ENCODE measurements around the gene GET4.

DNA sequence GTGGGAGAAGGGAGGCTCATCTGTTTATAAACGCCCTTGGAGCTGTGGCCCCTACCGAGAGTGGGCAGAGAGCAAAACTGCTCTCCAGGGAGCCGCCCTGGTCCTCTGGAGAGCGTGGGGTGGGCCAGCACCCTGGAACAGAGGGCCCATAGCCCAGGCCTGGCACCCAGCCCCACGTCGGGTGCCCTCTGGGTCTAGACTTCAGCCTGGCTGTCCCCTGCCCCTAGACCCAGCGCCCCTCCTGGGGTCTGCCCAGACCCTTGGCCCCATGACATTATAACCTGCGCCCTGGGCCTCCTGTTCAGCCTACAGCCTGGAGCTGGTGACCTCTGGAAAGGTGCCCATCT lies 24.7 kb downstream of the GET4 start:
- TF ChIP-seq, protein P1, sequence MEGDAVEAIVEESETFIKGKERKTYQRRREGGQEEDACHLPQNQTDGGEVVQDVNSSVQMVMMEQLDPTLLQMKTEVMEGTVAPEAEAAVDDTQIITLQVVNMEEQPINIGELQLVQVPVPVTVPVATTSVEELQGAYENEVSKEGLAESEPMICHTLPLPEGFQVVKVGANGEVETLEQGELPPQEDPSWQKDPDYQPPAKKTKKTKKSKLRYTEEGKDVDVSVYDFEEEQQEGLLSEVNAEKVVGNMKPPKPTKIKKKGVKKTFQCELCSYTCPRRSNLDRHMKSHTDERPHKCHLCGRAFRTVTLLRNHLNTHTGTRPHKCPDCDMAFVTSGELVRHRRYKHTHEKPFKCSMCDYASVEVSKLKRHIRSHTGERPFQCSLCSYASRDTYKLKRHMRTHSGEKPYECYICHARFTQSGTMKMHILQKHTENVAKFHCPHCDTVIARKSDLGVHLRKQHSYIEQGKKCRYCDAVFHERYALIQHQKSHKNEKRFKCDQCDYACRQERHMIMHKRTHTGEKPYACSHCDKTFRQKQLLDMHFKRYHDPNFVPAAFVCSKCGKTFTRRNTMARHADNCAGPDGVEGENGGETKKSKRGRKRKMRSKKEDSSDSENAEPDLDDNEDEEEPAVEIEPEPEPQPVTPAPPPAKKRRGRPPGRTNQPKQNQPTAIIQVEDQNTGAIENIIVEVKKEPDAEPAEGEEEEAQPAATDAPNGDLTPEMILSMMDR (IDR thresholded peaks at IDR 0.05), result no peak
- no peak for TF ChIP-seq POLR2A (IDR thresholded peaks at IDR 0.05)
